Endothelial cell of umbilical vein (primary cell): ENCODE data around the gene B2M. TPM values are rescaled to one million over a fixed set of nuclear protein-coding genes. Genes with fewer than 3 reads are reported as not detected.
A peak's percentile ranks its signal among the peaks of the same experiment; 100 is the strongest.

Experiments used
- BruUV-seq: library from RNA; stranded (reverse); fragments of 400-500 nt; replicated peaks from 2 replicates; lab custom pipeline; 2021; lab: Mats Ljungman, UMichigan
- CTCF ChIA-PET: fragments of 300-600, 350-600 bp; sonication (Branson Sonifier 250); formaldehyde crosslinking; loops from one replicate; lab custom pipeline; 2021; ENCODE audit warnings: antibody characterized with exemption, inconsistent platforms; lab: Charles Lee
- POLR2A ChIA-PET: fragments of 300-600, 350-600 bp; sonication (Branson Sonifier 250); formaldehyde crosslinking; loops from one replicate; lab custom pipeline; 2021; ENCODE audit warnings: antibody characterized with exemption, inconsistent platforms; lab: Charles Lee
- DNase-seq: peaks from one replicate; pipeline ENCODE4 v3.0.0-alpha.2; 2011; ENCODE audit warnings: low read depth, low spot score
- FAIRE-seq: peaks from 2 replicates; lab custom pipeline; 2011; peaks lifted over from hg19 to GRCh38; lab: Jason Lieb, UNC
- H2AFZ ChIP-seq: 2 replicates; pipeline ENCODE4 v1.6.0; 2012; ENCODE audit warnings: low read depth, low read length, control low read depth, inconsistent platforms
- H3K27ac ChIP-seq: 2 replicates; pipeline ENCODE4 v1.5.1; 2011; ENCODE audit warnings: low read depth, mild to moderate bottlenecking, control low read depth, low read length, moderate library complexity; ENCODE audit not compliant: insufficient read depth
- H3K27me3 ChIP-seq, 2 experiments: 2 replicates each; pipeline versions ENCODE4 v1.6.0 to v1.6.1; 2011; ENCODE audit warnings: low read length in 2 of 2, mixed read lengths in 1 of 2; ENCODE audit not compliant: control insufficient read depth in 2 of 2, insufficient read depth in 2 of 2
- H3K36me3 ChIP-seq, 2 experiments: 2 replicates in 1 of 2; 3 replicates in 1 of 2; pipeline ENCODE4 v1.5.1; 2011; ENCODE audit warnings: low read length in 2 of 2, mild to moderate bottlenecking in 1 of 2, moderate library complexity in 1 of 2; ENCODE audit not compliant: control insufficient read depth in 2 of 2, insufficient read depth in 2 of 2; ENCODE audit errors: extremely low read depth in 1 of 2
- H3K4me1 ChIP-seq: 3 replicates; pipeline ENCODE4 v1.5.1; 2011; ENCODE audit warnings: mild to moderate bottlenecking, low read length; ENCODE audit not compliant: control insufficient read depth, insufficient read depth; ENCODE audit errors: extremely low read depth
- H3K4me2 ChIP-seq: 2 replicates; pipeline ENCODE4 v1.6.1; 2011; ENCODE audit warnings: low read length, control low read depth, mixed read lengths; ENCODE audit not compliant: insufficient read depth
- H3K4me3 ChIP-seq, 3 experiments: fragments of 200-600 bp in 1 of 3; sonication (generic), shearing (Covaris generic) in 1 of 3; replicated peaks in 1 of 3; 2 replicates each; pipeline ENCODE4 v1.5.1; 2011 to 2016; ENCODE audit warnings: control low read depth in 3 of 3, low read length in 3 of 3, mild to moderate bottlenecking in 2 of 3, inconsistent platforms in 1 of 3, low read depth in 1 of 3, moderate library complexity in 1 of 3; ENCODE audit not compliant: insufficient read depth in 1 of 3
- H3K79me2 ChIP-seq: 2 replicates; pipeline ENCODE4 v1.6.0; 2012; ENCODE audit warnings: low read length, inconsistent platforms; ENCODE audit not compliant: control insufficient read depth, insufficient read depth
- H3K9ac ChIP-seq: replicated peaks from 2 replicates; pipeline ENCODE3; 2011; ENCODE audit warnings: low read length, control low read depth; ENCODE audit not compliant: insufficient read depth; ENCODE audit errors: extremely low read depth
- H3K9me1 ChIP-seq: replicated peaks from 3 replicates; pipeline ENCODE4 v1.6.0; 2011; ENCODE audit warnings: mild to moderate bottlenecking, low read length; ENCODE audit not compliant: control insufficient read depth, insufficient read depth; ENCODE audit errors: extremely low read depth
- H3K9me3 ChIP-seq: replicated peaks from 2 replicates; pipeline ENCODE4 v1.5.1; 2012; ENCODE audit warnings: low read length, inconsistent platforms; ENCODE audit not compliant: control insufficient read depth, insufficient read depth
- H4K20me1 ChIP-seq: replicated peaks from 2 replicates; pipeline ENCODE3; 2011; ENCODE audit warnings: mild to moderate bottlenecking, low read length; ENCODE audit not compliant: control insufficient read depth, insufficient read depth; ENCODE audit errors: extremely low read depth
- EZH2 ChIP-seq: IDR thresholded peaks from 2 replicates; pipeline ENCODE4 v1.6.1; 2012; ENCODE audit warnings: borderline replicate concordance, low read depth, mild to moderate bottlenecking, moderate library complexity, low read length, inconsistent platforms; ENCODE audit not compliant: severe bottlenecking
- FOS ChIP-seq: IDR thresholded peaks from 2 replicates; pipeline ENCODE4 v1.6.1; 2011; ENCODE audit warnings: mild to moderate bottlenecking, low read length, moderate library complexity, borderline replicate concordance; ENCODE audit not compliant: insufficient read depth
- MAX ChIP-seq: IDR thresholded peaks from 2 replicates; pipeline ENCODE4 v1.6.1; 2011; ENCODE audit not compliant: insufficient read depth, insufficient read length
- MYC ChIP-seq: IDR thresholded peaks from one replicate; pipeline ENCODE4 v1.6.1; 2011; ENCODE audit warnings: mild to moderate bottlenecking, low read depth, low read length
- dilution Hi-C: fragments of 300-500 bp; cut with MboI; formaldehyde crosslinking; loops from one replicate; pipeline ENCODE4 v1.15.0; 2019; ENCODE audit warnings: low sequenced_read_pairs; ENCODE audit not compliant: extremely low pct_ligation_motif_present
- intact Hi-C: fragments of 100-400 bp; cut with micrococcal nuclease; formaldehyde crosslinking; loops from one replicate; pipeline ENCODE4 v1.10.0; 2022
- polyA plus RNA-seq, 4 experiments: library from polyadenylated mRNA; depleted of rRNA in 3 of 4; stranded (reverse) in 3 of 4; unstranded in 1 of 4; fragments of >200 nt; gene quantifications; 2 replicates each; pipeline versions ENCODE4 v1.2.1 to v1.2.3, GENCODE V29; 2011 to 2012; ENCODE audit warnings: missing spikeins in 1 of 4
- total RNA-seq: library from RNA; stranded (reverse); gene quantifications from 2 replicates; pipeline ENCODE4 v1.2.3, GENCODE V29; 2021
- TF ChIP-seq, protein P1 (sequence below), 2 donors: IDR thresholded peaks; 1 replicate in 1 of 2; 2 replicates in 1 of 2; pipeline ENCODE4 v1.5.1; 2011; ENCODE audit warnings: low read length in 2 of 2, mild to moderate bottlenecking in 2 of 2, moderate library complexity in 2 of 2, control low read depth in 1 of 2, inconsistent platforms in 1 of 2, low read depth in 1 of 2; ENCODE audit not compliant: insufficient read depth in 1 of 2; ENCODE audit errors: extremely low read depth in 1 of 2

Gene B2M
- total and polyA plus RNA-seq, 2 donors (not counting 3 experiments of a cell fraction or from before 2014, with no cell fraction given): 985 to 5,206 TPM

- H3K79me2 ChIP-seq: peaks cover 7% of the 10 kb centered on the region
- H2AFZ ChIP-seq: no peak overlapping the region
- no peak overlapping the region for H3K9ac ChIP-seq
- H3K36me3 ChIP-seq: no peaks in the 10 kb centered on the region
- POLR2A ChIA-PET: no interaction called here
- BruUV-seq: no TSS peak
- no peak overlapping the region for H3K4me2 ChIP-seq
- dilution Hi-C loops: no loop called here
- H3K27ac ChIP-seq: no peak overlapping the region
- peaks cover 0 to 10% of the 10 kb centered on the region in 2 experiments for H3K27me3 ChIP-seq
- FAIRE-seq (no peak), DNase-seq (no peak)
- TF ChIP-seq MAX (no peak), FOS (no peak), EZH2 (no peak)
- intact Hi-C loops: no loop called here
- no peaks in the 10 kb centered on the region for H3K9me1 ChIP-seq
- no peaks in the 10 kb centered on the region for H3K9me3 ChIP-seq
- no peak overlapping the region for H3K4me3 ChIP-seq
- H4K20me1 ChIP-seq: no peaks in the 10 kb centered on the region
- CTCF ChIA-PET: interaction anchor here (2.1 kb wide), 1 partner anchor 44 kb away, joined by 7 read pairs; the partner anchor contains the start of gene SPG11
- H3K4me1 ChIP-seq: peaks cover 4% of the 10 kb centered on the region
These were observed 4.2 kb upstream of the B2M start for GRCh38 chr15:44706946-44707636.

GRCh38 chr15:44710236-44711095 is 851 bp upstream of the B2M start:
- Histone ChIP-seq H2AFZ (peak overlapping the region; percentile 85), H3K27me3 (no peaks in the 10 kb centered on the region), H3K4me1 (peaks cover 4% of the 10 kb centered on the region), H3K79me2 (peaks cover 41% of the 10 kb centered on the region), H3K9me1 (no peaks in the 10 kb centered on the region), H3K4me2 (peak overlapping the region; percentile 96), H4K20me1 (peaks cover 5% of the 10 kb centered on the region), H3K27ac (peak overlapping the region; percentile 92), H3K4me3 (peak overlapping the region; percentile 79 to 96 (median 87)), H3K36me3 (peaks cover 0 to 4% of the 10 kb centered on the region in 2 experiments), H3K9me3 (no peaks in the 10 kb centered on the region), H3K9ac (peak overlapping the region; percentile 97)
- BruUV-seq: TSS peak; percentile 79
- ChIA-PET CTCF (interaction anchor here (0.6 to 6.8 kb wide), 10 partner anchors 12 to 327 kb away, joined by 3 to 107 read pairs (median 4); partner anchors contain the start of genes SPG11 and TRIM69), POLR2A (interaction anchor here (0.6 to 5.3 kb wide), 10 partner anchors 10 to 47 kb away, joined by 3 to 63 read pairs (median 6); partner anchors contain the start of genes SPG11 and TRIM69)
- intact Hi-C loops (loop anchor here (1.0 to 10.0 kb wide), 3 partner anchors 47 to 484 kb away; partner anchors contain the start of gene SPG11), dilution Hi-C loops (no loop called here)
- peak; percentile 18 for FAIRE-seq
- no peak for DNase-seq
- TF ChIP-seq, protein P1, sequence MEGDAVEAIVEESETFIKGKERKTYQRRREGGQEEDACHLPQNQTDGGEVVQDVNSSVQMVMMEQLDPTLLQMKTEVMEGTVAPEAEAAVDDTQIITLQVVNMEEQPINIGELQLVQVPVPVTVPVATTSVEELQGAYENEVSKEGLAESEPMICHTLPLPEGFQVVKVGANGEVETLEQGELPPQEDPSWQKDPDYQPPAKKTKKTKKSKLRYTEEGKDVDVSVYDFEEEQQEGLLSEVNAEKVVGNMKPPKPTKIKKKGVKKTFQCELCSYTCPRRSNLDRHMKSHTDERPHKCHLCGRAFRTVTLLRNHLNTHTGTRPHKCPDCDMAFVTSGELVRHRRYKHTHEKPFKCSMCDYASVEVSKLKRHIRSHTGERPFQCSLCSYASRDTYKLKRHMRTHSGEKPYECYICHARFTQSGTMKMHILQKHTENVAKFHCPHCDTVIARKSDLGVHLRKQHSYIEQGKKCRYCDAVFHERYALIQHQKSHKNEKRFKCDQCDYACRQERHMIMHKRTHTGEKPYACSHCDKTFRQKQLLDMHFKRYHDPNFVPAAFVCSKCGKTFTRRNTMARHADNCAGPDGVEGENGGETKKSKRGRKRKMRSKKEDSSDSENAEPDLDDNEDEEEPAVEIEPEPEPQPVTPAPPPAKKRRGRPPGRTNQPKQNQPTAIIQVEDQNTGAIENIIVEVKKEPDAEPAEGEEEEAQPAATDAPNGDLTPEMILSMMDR (IDR thresholded peaks at IDR 0.05; ENCODE audit: extremely low read depth in 1 of 2, insufficient read depth in 1 of 2, low read depth in 1 of 2, low read length in 2 of 2): peak in 1 of 2 donors; percentile 19
- TF ChIP-seq MYC: no peak
